HepG2 (cell line): ENCODE data around the gene C14orf93. TPM values are rescaled to one million over a fixed set of nuclear protein-coding genes. Genes with fewer than 3 reads are reported as not detected.

Experiments used
- CCAR2 ChIP-seq: fragments of 200-400 bp; formaldehyde crosslinking; optimal IDR thresholded peaks from 2 replicates; pipeline ENCODE3; 2018; ENCODE audit warnings: low read depth, mild to moderate bottlenecking, low read length, moderate library complexity
- DPF2 ChIP-seq: sonication (generic); formaldehyde crosslinking; IDR thresholded peaks from 2 replicates; pipeline ENCODE4 v1.4.0; 2020; ENCODE audit warnings: mild to moderate bottlenecking, low read depth, missing genetic modification reagents, borderline replicate concordance
- FOXC1 ChIP-seq: sonication (generic); formaldehyde crosslinking; IDR thresholded peaks from 2 replicates; pipeline ENCODE4 v1.8.0; 2022; ENCODE audit warnings: mild to moderate bottlenecking, missing genetic modification reagents, borderline replicate concordance
- KDM1A ChIP-seq: IDR thresholded peaks from 2 replicates; pipeline ENCODE4 v1.6.1; 2016; ENCODE audit warnings: missing compliant biosample characterization
- KDM2A ChIP-seq: sonication (generic); formaldehyde crosslinking; IDR thresholded peaks from 2 replicates; pipeline ENCODE4 v1.4.0; 2020; ENCODE audit warnings: low read depth, missing genetic modification reagents, borderline replicate concordance
- MZF1 ChIP-seq: sonication (generic); formaldehyde crosslinking; IDR thresholded peaks from 2 replicates; pipeline ENCODE4 v1.8.1; 2023; ENCODE audit warnings: mild to moderate bottlenecking, missing genetic modification reagents, borderline replicate concordance
- NR2F6 ChIP-seq, 2 experiments: IDR thresholded peaks; 2 replicates each; pipeline ENCODE4 v1.6.1; 2016; ENCODE audit warnings: antibody characterized with exemption in 1 of 2, mild to moderate bottlenecking in 1 of 2
- PAXIP1 ChIP-seq: sonication (generic); formaldehyde crosslinking; conservative IDR thresholded peaks from 2 replicates; pipeline ENCODE4 v1.4.0; 2020; ENCODE audit warnings: mild to moderate bottlenecking, missing genetic modification reagents, moderate library complexity
- POLR2A ChIP-seq, 2 experiments: IDR thresholded peaks; 2 replicates each; pipeline ENCODE4 v1.6.1; 2011; ENCODE audit warnings: low read depth in 2 of 2, low read length in 2 of 2, mild to moderate bottlenecking in 1 of 2, moderate library complexity in 1 of 2; ENCODE audit not compliant: insufficient read depth in 1 of 2
- RARA ChIP-seq: IDR thresholded peaks from 2 replicates; pipeline ENCODE4 v1.6.1; 2016; ENCODE audit warnings: missing genetic modification reagents, missing compliant biosample characterization
- RELA ChIP-seq: sonication (generic); formaldehyde crosslinking; IDR thresholded peaks from 2 replicates; pipeline ENCODE4 v1.4.0; 2020; ENCODE audit warnings: missing genetic modification reagents
- TP53 ChIP-seq: sonication (generic); formaldehyde crosslinking; conservative IDR thresholded peaks from 2 replicates; pipeline ENCODE4 v1.4.0; 2020; ENCODE audit warnings: missing genetic modification reagents
- ZFP37 ChIP-seq: sonication (generic); formaldehyde crosslinking; IDR thresholded peaks from 2 replicates; pipeline ENCODE4 v1.4.0; 2020; ENCODE audit warnings: missing genetic modification reagents, borderline replicate concordance
- ZFX ChIP-seq: sonication (generic); formaldehyde crosslinking; IDR thresholded peaks from 2 replicates; pipeline ENCODE4 v1.4.0; 2020; ENCODE audit warnings: mild to moderate bottlenecking, low read depth, missing genetic modification reagents, moderate library complexity
- ZNF296 ChIP-seq: sonication (generic); formaldehyde crosslinking; conservative IDR thresholded peaks from 2 replicates; pipeline ENCODE4 v1.5.0; 2020; ENCODE audit warnings: mild to moderate bottlenecking, missing genetic modification reagents
- polyA plus RNA-seq, 8 experiments: library from polyadenylated mRNA; depleted of rRNA in 3 of 8; stranded (reverse) in 7 of 8; unstranded in 1 of 8; fragments of >200 nt; fragmentation: Illumina TruSeq in 4 of 8; extraction: Trizol in 4 of 8; gene quantifications; 2 replicates each; pipeline versions ENCODE4 v1.2.1 to v1.2.3, GENCODE V29; 2011 to 2016; ENCODE audit warnings: low read depth in 4 of 8, missing spikeins in 1 of 8, mixed read lengths in 1 of 8; ENCODE audit not compliant: insufficient read depth in 1 of 8
- total RNA-seq, 5 experiments: library from RNA; depleted of rRNA; stranded (reverse); fragments of >200 nt; fragmentation: Illumina TruSeq; extraction: Trizol; gene quantifications; 2 replicates each; pipeline ENCODE4 v1.2.3, GENCODE V29; 2016; ENCODE audit warnings: low read depth in 1 of 5
- TF ChIP-seq, protein P1 (sequence below): sonication (generic); formaldehyde crosslinking; IDR thresholded peaks from 2 replicates; pipeline ENCODE4 v1.8.1; 2023; ENCODE audit warnings: missing genetic modification reagents, mild to moderate bottlenecking, borderline replicate concordance

The C14orf93 gene
- total and polyA plus RNA-seq, 2 of the 13 experiments (the other 11 are each of a cell fraction or from before 2014, with no cell fraction given): 11.4 to 22.5 TPM

DNA sequence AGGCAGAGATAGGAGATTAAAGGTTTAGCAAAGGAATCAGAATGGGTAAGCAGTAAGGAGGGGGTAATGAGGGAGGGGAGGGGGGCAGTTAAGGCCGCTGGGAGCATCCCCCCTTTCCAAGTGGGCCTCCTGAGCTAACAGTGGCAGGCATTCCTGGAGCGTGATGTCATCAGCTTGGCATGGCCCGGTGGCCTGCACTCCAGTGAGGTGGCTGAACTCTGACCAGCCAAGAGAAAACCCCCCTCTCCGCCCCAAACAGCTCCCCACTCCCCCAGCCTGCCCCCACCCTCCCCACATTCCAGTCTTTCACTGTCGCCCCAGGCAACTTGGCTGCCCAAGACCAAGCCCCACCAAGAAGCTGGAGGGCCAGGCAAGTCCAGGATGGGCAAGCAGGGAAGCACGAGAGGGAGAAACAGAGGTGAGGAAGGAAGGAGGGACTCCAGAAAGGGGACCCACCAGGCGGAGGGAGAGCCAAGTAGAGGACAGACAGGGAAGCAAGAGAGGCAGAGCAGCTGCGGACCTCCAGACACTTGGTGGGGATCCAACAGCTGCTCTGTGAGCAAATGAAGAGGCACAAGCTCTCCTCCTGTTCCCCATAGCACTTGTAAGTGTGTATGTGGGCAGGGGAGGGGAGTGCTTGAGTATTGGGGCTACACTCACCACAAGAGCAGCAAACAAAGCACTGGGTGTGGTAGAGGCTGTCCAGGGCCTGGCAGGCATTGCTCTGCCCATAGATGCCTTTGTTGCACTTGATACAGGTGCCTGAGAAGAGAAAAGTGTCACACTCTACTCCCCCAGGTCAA lies 32.1 kb downstream of the C14orf93 start (continued):
- TF ChIP-seq PAXIP1 (CRISPR knock-in tag) (peak; percentile 100), ZFX (CRISPR knock-in tag) (peak; percentile 89), RARA (peak; percentile 97), DPF2 (CRISPR knock-in tag) (peak; percentile 100), ZFP37 (CRISPR knock-in tag) (no peak), TP53 (CRISPR knock-in tag) (no peak), NR2F6 (IDR thresholded peaks at IDR 0.05) (no peak), NR2F6 (CRISPR knock-in tag; IDR thresholded peaks at IDR 0.05) (peak; percentile 94), KDM1A (CRISPR knock-in tag) (peak; percentile 87; the same call in 1 of the 2 replicates), ZNF296 (CRISPR knock-in tag) (no peak), POLR2A (IDR thresholded peaks at IDR 0.05; ENCODE audit: insufficient read depth in 1 of 2, low read depth in 2 of 2, low read length in 2 of 2) (peak in 1 of 2 experiments; percentile 68; a peak in 2 of 4 replicates), MZF1 (peak; percentile 55; the same call in 1 of the 2 replicates), FOXC1 (CRISPR knock-in tag) (no peak), CCAR2 (no peak), KDM2A (CRISPR knock-in tag) (peak; percentile 85), RELA (CRISPR knock-in tag) (peak; percentile 57; the same call in 1 of the 2 replicates)
- TF ChIP-seq, protein P1, sequence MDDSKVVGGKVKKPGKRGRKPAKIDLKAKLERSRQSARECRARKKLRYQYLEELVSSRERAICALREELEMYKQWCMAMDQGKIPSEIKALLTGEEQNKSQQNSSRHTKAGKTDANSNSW (CRISPR knock-in tag): peak; percentile 83; the same call in 1 of the 2 replicates
